HG03139 (cell line): ENCODE results near the gene CTNNBL1.
"Not testable (repeated sequence)": the region's sequence is repeated elsewhere in the genome, so short reads cannot be mapped to it uniquely, and the experiment has no call there.

Experiments used
- ATAC-seq: cut with Tn5 transposase; IDR thresholded peaks from one replicate; pipeline ENCODE4 v1.9.1; 2021; ENCODE audit not compliant: unreplicated experiment

The CTNNBL1 gene

DNA sequence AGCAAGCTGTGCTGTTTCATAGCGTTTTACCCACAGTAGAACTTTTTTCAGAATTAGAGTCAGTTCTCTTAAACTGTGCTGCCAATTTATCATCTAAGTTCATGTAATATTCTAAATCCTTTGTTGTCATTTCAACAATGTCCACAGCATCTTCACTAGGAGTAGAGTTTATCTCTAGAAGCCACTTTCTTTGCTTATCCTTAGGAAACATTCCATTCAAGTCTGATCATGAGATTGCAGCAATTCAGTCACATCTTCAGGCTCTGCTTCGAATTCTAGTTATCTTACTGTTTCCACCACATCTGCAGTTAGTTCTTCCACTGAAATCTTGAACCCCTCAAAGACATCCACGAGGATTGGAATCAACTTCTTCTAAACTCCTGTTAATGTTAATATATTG is 12.5 kb downstream of the CTNNBL1 start:
- no peak for ATAC-seq

DNA sequence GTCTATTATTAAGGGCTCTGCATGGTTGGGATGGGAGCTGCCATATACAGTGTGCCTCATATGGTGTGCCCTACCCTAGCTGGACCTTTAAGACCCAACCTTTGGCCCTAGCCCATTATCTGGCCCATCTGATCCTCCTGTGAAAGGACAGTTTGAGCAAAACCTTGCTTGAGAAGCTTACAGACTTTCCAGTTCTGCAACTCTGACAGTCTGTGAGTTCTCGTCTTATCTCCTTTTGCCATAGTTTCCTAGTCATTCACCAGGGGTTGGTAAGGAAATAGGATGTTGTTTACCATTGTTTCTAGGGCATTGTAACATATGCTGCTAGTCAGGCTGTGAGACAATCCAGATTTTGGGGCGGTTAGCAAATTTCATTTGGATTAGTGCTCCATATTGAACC is 17.2 kb downstream of the CTNNBL1 start:
- no peak for ATAC-seq

DNA sequence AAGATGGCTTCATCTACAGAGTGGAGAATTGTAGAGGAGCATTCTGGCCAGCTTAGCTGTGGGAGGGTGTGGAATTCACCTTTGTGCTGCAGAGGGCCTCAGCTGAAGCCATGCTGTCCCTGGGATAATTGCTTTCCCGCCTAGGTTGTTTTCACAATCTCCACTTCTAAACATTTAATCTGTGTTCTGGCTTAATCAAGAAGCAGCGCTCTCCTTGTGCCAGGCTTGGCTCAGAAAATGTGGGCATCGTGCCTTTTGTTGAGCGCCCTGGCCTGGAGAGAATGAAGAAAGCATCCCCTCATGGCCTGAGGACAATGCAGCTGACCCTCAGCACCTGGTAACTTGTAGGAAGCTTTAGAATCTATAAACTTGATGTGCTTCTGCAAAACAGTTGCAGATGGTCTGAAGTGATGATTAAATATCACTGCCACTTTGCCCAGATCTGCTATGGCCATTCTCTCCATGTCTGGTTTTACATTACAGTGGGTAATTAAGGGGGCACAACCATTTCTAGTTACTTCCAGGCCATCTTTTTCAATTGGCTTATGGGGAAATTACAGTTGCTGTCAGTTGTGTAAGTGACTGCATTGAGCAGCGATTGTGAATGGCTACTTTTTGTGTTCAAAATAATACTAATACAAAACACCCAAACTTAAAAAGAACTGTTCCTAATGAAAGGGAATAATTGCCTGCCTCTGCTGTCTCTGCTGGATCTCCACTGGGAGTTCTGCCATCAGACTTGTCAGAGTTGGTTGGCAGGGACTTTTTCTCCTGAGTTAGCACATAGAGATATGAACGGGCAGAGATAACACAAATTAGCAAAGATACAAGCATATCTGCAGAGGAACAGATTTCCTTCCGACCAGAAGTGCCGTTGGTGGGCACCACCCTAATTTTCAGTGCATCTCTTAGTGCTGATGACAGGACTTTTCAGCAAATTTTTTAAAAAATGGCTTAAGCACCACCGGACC is 18.4 kb downstream of the CTNNBL1 start:
- ATAC-seq = no peak

DNA sequence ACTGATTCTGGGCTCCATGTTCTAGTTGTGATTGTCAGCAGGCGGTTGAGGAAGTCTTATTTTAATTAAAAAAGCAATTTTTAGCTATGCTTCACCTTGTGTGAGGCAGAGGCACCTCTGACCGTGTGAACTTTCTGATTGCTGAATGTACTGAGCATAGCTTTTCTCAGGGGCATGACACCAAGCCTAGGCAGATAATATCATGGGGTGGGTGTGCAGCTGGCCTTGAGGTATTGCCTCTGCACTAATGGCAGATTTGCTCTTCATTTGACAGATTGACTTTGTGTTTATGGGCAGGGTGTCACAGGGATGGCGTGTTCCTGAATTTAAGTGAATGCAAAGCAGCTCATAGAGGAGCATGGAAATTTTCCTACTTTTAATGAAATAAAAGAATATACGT is 19.6 kb downstream of the CTNNBL1 start:
- ATAC-seq = no peak

DNA sequence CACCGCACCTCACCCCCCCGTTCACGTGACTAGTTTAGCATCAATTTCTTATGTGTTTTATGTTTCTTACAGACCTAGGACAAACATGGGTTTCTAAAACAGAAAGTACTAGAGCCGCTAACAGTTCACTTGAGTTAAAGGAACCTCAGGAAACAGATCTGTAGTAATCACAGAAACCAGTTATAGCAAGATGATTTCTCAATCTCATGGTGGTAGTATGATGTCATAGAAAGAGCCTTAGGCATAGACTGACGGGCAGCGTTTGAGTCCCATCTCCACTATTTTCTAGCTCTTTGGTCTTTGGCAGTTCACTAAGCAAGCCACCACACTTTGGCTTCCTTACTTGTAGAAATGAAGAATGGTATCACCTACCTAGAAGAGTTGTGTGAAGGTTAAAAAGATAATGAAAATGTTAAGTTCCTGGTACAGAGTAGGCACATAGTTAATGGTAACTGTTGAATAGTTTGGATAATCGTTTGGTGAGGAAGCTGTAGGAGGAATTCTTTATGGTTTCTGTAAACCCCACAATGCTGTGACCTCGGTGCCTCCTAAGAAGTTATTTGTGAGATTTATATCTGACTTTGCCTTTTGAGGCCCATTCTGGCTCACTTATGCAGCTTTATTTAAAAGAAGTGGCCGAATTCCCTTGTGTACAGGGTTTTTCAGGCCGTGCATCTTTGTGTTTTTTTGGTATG is 21.3 kb downstream of the CTNNBL1 start:
- no peak for ATAC-seq

DNA sequence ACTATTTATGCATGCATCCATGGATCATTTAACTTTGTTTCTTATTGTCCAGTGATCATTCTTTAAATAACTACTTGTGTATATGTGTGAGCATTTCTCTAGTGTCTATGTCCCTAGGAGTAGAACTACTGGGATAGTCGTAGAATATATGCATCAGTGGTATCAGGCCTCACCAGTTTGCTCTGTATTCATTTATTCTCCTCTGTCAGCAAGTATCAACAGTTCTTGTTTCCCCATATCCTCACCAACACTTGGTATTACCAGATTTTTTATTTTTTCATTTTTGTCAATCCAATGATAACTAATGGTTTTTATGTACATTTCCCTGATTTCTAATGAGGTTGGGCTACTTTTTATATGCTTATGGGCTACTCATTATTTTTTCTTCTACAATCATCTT is 27.9 kb downstream of the CTNNBL1 start:
- no peak for ATAC-seq

DNA sequence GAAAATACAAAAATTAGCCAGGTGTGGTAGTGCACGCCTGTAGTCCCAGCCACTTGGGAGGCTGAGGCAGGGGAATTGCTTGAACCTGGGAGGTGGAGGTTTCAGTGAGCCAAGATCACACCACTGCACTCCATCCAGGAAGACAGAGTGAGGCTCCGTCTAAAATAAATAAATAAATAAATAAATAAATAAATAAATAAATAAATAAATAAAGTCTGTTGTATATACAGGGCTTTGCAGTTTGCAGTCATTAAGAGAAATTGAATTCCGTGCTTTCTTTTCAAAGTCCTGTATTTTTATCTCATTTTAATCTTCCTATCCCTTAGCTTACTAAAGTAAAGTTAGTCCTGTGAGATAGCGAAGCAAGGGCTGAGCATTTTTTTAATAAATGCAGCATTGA is 28.5 kb downstream of the CTNNBL1 start:
- ATAC-seq = not testable (repeated sequence)

DNA sequence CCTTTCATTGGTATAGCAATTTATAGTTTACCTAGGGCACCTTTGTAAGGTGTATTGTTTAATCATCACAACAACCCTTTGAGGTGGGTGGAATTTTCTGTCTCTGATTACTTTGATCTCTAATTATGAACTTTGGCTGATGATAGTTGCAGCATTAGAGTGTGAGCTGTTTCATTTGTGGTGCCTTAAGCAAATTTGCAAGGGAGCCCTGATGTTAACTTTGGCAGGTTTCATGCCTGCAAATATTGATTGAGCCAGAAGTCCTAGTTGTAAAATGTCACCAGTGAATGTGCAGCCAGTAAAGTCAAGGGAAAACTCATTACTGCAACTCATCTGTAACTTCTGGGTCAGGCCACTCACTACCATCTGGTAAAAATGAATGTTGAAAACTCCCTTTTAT is 29.8 kb downstream of the CTNNBL1 start:
- ATAC-seq = no peak

DNA sequence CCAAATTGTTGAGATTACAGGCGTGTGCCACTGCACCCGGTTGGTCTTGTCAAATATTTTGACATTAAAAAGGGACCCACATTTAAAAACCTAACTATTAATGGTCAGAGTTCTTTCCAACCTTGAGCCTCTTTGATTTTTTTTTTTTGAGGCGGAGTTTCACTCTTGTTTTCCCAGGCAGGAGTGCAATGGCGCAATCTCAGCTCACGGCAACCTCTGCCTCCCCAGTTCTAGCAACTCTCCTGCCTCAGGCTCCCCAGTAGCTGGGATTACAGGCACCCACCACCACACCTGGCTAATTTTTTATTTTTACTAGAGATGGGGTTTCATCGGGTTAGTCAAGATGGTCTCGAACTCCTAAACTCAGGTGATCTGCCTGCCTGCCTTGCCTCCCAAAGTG is 31.3 kb downstream of the CTNNBL1 start:
- no peak for ATAC-seq

DNA sequence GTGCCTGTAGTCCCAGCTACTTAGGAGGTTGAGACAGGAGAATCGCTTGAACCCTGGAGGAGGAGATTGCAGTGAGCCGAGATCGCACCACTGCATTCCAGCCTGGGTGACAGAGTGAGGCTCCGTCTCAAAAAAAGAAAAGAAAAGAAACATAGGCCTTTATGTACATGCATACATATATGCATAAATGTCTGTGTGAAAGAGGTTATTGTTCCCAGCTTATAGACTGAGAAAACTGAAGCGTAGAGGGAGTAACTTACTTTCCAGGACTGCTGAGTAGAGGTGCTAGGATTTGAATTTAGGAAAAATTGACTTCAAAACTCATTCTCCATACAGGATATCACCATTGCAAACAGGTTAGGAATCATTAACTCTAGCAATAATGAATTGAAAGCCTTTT is 32.0 kb downstream of the CTNNBL1 start:
- no peak for ATAC-seq

DNA sequence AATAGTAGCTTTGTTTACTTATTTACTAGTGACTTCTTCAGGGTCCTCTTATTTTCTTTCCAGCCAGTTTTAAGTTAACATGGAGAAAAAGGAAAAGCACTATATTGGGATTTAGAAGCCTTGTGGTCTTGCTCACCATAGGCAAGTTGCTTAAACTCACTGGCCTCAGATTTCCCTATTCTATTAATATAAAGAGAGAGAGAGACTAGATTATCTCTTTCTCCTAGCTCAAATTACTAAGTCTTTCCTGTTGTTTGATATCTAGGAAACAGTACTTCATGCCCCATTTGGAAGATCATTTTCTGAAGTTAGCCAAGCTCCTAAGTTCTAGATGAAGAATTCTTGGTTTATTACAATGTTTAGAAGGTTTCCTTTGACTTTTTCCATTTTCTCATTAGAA is 32.5 kb downstream of the CTNNBL1 start:
- ATAC-seq = no peak

DNA sequence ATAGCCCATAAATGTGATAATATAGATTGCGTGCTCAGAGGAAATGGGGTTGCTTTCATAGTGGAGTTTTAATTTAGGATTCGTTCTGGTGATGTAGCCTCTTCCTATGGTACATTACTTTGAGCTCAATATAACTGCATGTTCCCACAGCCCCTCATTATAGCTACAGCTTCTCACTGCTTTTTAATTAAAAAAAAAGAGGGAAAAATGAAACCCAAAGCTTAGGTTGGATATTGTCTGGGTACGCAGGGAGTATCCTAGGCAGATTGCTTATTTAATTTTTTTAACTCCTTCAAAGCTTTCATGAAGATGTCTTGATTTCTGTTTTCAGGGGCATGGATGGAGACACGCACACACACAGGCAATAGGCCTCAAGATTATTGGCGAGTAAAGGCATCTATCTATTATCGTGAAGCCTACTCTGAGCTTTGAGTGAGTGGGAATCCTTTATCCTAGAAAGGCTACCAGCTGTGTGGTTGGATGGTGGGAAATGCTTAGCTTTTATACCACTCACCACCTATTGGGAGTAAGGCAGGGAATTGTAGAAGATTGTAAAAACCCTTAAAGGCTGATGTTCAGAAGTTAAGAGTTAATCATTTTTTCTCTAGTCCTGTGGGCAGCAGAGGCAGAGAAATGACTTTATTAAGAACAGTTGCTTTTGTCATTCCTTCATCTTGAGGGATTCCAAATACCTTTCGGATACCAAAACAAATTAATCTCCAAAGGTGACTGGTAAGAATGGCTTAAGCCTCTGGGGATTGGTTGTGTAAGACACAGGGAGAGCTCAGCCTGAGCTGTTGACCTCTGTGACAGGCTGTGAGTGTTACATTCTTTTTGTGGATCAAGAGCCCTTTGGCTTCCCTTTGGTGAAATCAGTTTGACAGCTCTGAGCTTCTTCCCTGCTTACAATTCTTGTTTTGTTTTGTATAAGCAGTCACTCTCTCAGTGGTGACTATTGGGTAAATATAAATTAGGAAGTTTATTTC is 33.4 kb downstream of the CTNNBL1 start:
- ATAC-seq = no peak

DNA sequence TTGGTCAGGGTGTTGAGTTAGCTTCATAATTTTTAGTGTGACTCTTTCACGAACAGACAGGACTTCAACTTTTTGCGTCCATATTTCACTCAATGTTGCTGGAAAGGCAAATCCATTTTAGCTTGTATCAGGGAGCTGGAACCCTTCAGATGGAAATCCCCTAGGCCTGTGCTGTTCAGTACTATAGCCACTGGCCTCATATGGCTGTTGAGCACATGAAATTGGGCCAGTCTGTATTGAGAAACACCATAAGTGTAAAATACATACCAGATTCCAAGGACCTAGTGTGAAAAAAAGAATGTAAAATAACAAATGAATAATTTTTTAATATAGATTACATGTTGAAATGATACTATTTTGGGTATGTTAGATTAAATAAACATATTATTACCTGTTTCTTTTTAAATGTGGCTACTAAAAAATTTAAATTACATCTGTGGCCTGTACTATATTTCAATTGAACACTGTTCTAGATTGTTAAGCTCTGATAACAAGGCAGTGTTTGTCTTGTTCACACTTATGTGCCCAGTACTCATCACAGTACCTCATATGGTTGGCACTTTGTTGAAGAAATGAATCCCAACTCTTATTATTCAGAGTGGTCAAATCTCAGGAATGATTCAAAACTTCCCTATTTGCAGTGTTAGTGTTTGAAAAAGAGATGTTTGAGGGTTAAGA is 34.3 kb downstream of the CTNNBL1 start:
- ATAC-seq = no peak

DNA sequence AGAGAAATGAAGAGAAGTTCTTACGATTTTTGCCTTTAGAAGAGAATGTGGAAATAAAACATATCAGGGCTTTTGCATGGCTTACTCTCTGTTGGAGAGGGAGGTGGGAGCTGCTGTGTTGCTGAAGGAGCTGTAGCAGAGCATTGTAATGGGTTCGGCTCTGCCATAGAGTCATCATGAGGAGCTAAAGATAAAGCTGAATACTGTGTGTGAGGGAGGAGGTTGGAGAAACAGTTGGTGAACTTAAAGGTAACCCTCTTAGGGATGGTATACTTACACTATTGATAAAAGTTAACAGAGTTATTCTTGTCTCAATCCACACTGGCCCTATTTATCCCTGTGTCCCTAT is 34.8 kb downstream of the CTNNBL1 start:
- ATAC-seq = no peak

DNA sequence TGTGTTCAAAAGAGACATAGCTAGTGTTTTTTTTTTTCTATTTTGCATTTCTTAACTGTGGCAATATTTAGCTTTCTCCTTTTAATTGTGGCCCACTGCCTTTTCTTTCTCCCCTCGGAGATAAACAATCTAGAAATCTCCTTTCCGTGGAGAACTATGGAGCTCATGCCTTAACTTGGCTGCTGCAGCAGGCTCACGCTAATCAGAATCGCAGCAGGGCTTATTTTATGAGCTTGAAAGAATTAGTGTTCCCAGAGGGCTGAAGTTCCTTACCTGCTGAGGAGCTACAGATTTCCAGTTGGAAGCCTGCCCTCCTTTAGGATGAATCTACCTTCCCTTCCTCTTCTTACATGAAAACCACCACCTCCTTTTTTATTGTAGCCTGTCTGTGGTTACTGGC is 35.6 kb downstream of the CTNNBL1 start:
- ATAC-seq = no peak

DNA sequence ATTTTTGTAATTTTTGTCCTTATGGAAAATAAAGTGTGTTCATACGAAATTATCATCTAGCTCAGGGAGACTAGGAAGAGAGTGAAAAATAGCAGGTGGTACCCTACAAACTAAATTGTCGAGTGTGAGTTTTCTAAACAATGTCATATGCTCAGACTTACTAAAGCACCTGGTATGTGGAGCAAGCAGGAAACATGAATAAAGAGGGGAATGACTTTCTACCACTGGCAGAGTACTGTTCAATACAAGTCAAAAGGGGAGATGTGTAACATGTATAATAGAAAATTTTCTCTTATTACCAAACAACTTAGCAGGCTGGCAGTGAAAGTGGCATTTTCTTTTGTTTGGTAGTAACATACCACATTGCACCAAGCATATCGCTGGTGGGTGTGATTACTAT is 36.1 kb downstream of the CTNNBL1 start:
- ATAC-seq = no peak

DNA sequence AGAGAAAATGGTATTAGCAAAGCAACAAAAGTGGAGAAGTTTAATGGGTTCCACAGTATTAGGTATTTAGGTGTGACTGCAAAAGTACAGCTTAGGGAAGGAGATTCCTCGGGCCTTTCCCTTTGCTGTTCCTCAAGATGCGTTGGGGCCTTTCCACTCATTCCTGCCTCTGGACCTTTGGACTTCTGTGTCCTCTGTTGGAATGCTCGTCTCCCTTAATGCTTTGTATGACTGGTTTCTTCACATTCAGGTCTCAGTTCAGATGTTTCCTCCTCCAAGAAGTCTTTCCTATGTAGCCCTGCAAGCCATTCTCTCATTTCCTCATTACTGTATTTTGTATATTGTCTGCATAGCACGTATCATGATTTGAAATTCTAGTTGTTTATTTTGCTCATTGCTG is 39.6 kb downstream of the CTNNBL1 start:
- ATAC-seq = no peak

DNA sequence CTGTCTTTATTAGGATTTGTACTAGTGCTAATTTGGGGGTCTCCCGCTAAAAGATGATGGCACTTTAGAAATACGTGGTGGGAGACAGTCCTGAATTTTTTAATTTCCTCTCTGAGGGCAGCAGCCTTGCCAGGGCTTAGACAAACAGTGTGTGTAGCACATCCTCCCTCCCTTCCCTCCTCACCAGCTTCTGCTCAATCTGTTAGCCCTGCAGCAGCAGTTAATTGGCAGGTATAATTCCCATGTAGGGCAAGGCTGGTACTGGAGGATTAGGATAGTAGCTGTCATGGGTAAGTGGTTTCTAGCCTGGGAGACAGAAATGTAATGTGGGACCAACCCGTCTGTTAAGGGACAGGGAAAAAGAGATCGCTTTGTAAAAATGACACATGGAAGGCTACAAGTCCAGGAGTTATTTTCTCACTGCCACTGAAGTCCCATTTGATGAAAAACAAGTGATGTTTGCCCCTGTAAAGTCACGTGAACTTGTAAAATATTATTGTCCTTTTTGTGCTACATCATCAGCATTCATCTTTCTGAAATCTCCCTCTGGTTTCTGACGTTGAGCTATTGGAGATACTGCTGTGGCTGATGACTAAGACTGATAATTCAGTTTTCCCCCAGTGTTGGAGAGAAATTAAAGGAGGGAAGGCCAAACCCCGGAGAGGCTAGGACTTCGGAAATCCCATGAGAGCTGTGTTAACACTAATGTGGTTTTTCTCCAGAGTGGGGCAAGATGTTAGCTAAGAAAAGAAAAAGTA is 40.6 kb downstream of the CTNNBL1 start:
- no peak for ATAC-seq

DNA sequence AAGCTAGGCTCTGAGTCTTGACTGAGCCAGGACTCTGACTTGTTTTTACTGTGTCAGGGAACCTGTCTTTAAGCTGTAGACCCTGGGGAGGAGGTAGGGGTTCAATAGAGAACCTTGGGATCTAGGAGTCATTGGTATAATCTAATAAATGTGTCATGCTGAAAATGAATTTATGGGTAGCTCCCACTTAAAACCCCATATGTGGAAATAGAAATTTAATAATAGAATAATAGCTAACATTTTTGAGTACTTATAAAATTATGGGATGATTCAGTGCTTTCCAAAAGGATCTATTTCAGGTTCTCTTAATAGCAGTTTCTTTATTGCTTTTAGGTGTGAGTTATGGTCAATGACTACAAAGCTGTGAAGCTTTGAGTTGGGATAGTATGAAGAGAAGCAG is 41.7 kb downstream of the CTNNBL1 start:
- ATAC-seq = no peak

DNA sequence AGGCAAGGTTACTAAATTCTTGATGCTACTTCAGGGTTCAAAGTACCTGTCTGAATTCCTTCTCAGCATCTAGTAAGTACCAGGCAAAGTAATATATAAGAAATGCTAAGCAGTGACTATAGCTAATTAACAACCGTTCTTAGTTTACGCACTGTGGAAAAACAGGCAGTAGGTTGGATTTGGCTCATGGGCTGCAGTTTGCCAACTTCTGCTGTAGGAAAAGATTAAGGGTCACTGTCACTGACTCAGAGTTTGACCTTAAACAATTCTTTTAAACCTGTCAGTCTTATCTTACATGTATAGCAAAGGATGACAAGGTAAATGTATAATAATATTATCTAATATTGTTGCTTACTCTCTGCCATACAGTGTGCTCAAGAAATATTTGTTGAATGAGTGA is 42.3 kb downstream of the CTNNBL1 start:
- ATAC-seq = no peak
